SIG-M5 (cell line): ENCODE measurements around the gene TAGLN2.

Experiments used
- DNase-seq: peaks from one replicate; lab custom pipeline; 2025; lab: John Stamatoyannopoulos, UW

The TAGLN2 gene

GRCh38 chr1:159935305-159935704, 10.0 kb upstream of the TAGLN2 start:
- no peak for DNase-seq

GRCh38 chr1:159934136-159935039, 9.1 kb upstream of the TAGLN2 start:
- no peak for DNase-seq

- DNase-seq: no peak
Measured at GRCh38 chr1:159933347-159933746, 8.0 kb upstream of the TAGLN2 start.

- no peak for DNase-seq
Measured at GRCh38 chr1:159932296-159933285, 7.3 kb upstream of the TAGLN2 start.

- no peak for DNase-seq
Measured at GRCh38 chr1:159931795-159932173, 6.5 kb upstream of the TAGLN2 start.

- no peak for DNase-seq
Measured at GRCh38 chr1:159931101-159931794, 5.9 kb upstream of the TAGLN2 start.

GRCh38 chr1:159930634-159931033, 5.3 kb upstream of the TAGLN2 start:
- no peak for DNase-seq

- DNase-seq: no peak
Measured at GRCh38 chr1:159930216-159930615, 4.9 kb upstream of the TAGLN2 start.

GRCh38 chr1:159929155-159930051, 4.1 kb upstream of the TAGLN2 start:
- no peak for DNase-seq

- DNase-seq: no peak
Measured at GRCh38 chr1:159928491-159929050, 3.3 kb upstream of the TAGLN2 start.

- no peak for DNase-seq
Measured at GRCh38 chr1:159927849-159928431, 2.6 kb upstream of the TAGLN2 start.

- DNase-seq: no peak
Measured at GRCh38 chr1:159927211-159927848, 2.0 kb upstream of the TAGLN2 start.

- DNase-seq: no peak
Measured at GRCh38 chr1:159925719-159926078, 392 bp upstream of the TAGLN2 start.

- no peak for DNase-seq
Measured at GRCh38 chr1:159924025-159924790, 1.1 kb downstream of the TAGLN2 start.

GRCh38 chr1:159923203-159924024, 1.9 kb downstream of the TAGLN2 start:
- peak; percentile 76 for DNase-seq

GRCh38 chr1:159922511-159923202, 2.6 kb downstream of the TAGLN2 start:
- DNase-seq: no peak

- DNase-seq: no peak
Measured at GRCh38 chr1:159921700-159922504, 3.4 kb downstream of the TAGLN2 start.
